Peyer's patch (tissue), 4 donors: ENCODE measurements around the gene MYO9A.

Source experiments
- POLR2A ChIP-seq, 2 donors: fragments of 450-650 bp; IDR thresholded peaks; one replicate each; pipeline ENCODE4 v1.5.1; 2017; ENCODE audit warnings: antibody characterized with exemption in 2 of 2, mild to moderate bottlenecking in 2 of 2, moderate library complexity in 2 of 2
- TF ChIP-seq, protein P1 (sequence below), 6 experiments: fragments of 450-650 bp in 4 of 6; fragments of 200-600 bp in 2 of 6; sonication (generic) in 1 of 6; IDR thresholded peaks; one replicate each; pipeline ENCODE4 v1.5.1; 2017 to 2019; ENCODE audit warnings: antibody characterized with exemption in 6 of 6, mild to moderate bottlenecking in 3 of 6, moderate library complexity in 1 of 6

DNA sequence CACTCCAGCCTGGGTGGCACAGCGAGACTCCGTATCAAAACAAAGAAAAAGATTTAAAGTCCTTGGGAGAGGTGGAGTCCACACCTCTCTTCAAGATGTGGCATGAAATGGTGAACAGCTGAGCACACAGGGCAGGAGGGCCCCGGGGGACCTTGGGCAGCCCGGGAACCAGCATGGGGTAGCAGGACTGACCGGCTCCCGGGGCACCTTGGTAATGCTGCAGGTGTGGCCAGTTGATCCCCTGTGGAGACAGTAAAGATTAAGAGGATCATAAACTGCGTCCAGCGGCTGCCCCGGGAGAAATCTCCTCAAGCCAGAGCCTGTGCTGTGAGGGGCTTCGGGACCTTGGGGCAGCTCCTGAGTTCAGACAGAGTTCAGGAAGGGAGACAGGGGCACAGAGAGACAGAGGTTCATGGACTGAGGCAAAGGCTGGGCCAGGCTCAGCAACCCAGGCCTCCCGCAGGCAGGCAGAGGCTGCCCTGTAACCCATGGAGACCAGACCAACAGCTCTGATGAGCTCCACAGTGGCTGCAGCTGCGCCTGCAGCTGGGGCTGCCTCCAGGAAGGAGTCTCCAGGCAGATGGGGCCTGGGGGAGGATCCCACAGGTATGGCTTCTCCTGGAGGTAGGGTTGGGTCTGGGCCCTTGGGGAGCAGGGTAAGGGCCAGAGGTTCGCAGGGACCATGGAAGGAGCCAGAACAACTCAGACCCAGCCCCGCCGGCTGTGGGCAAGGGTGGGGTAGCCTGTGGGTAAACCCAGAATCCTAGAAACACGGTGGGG lies 307.5 kb downstream of the MYO9A start, which contains the start of gene NR2E3:
- TF ChIP-seq, protein P1, sequence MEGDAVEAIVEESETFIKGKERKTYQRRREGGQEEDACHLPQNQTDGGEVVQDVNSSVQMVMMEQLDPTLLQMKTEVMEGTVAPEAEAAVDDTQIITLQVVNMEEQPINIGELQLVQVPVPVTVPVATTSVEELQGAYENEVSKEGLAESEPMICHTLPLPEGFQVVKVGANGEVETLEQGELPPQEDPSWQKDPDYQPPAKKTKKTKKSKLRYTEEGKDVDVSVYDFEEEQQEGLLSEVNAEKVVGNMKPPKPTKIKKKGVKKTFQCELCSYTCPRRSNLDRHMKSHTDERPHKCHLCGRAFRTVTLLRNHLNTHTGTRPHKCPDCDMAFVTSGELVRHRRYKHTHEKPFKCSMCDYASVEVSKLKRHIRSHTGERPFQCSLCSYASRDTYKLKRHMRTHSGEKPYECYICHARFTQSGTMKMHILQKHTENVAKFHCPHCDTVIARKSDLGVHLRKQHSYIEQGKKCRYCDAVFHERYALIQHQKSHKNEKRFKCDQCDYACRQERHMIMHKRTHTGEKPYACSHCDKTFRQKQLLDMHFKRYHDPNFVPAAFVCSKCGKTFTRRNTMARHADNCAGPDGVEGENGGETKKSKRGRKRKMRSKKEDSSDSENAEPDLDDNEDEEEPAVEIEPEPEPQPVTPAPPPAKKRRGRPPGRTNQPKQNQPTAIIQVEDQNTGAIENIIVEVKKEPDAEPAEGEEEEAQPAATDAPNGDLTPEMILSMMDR (IDR thresholded peaks at IDR 0.05), result no peak
- no peak for TF ChIP-seq POLR2A (IDR thresholded peaks at IDR 0.05)
